Fibroblast of peridontal ligament (primary cell): ENCODE data around the gene ABHD16A.
A peak's percentile ranks its signal among the peaks of the same experiment; 100 is the strongest.

ENCODE experiments used
- DNase-seq: peaks from one replicate; pipeline ENCODE4 v3.0.0-alpha.2; 2010; ENCODE audit errors: extremely low read depth

The ABHD16A gene

GRCh38 chr6:31641370-31641769 lies 61.8 kb downstream of the ABHD16A start:
- no peak for DNase-seq

- DNase-seq: no peak
Observed at GRCh38 chr6:31640612-31641011, 62.5 kb downstream of the ABHD16A start.

DNA sequence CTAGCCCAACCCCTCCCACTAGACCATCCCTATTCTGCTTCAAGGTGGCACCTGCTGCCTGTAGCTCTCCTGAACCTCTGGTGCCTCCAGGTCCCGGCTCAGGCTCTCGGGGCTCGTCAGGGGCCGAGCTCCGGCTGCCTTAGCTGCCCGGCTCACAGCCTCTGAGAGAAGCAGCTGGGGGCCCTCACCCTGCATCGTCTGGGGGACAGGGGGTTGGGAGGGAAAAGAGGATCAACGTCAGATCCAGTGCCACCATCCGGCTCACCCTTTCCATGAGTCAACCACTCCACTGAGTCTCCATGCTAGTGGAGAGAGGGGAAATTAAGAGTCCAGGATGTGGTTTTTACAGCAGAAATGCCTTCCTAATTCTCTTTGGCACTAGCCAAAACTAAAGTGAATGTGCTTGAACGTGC lies 63.7 kb downstream of the ABHD16A start:
- DNase-seq: peak; percentile 55

DNA sequence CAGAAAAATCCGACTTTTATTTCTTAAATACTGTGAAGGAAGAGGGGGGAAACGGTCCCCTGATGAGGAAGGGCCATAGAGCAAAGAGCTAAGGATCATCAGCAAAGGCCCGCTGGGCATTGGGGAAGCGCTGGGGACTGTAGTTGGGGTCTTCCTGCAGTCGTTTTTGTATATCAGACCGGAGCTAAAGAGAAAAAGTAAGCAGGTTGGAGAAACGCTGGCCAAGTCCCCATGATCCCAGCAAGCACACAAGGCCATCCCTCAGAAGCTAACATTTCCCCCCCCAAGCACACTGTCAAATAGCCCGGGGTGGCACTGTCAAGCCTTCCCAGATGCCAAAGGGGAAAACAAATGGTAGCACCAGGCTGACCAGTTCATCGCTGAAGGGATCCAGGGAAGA lies 64.1 kb downstream of the ABHD16A start:
- no peak for DNase-seq
